Neural progenitor cell (in vitro differentiated cells): Measurements from ENCODE around the gene GOLGA8G.
"Not testable (repeated sequence)": the region's sequence is repeated elsewhere in the genome, so short reads cannot be mapped to it uniquely, and the experiment has no call there.

Source experiments
- CTCF ChIP-seq: fragments of 200-600 bp; sonication (generic); IDR thresholded peaks from 2 replicates; pipeline ENCODE4 v1.5.1; 2017; ENCODE audit warnings: antibody characterized with exemption, mild to moderate bottlenecking
- EZH2 ChIP-seq: fragments of 200-600 bp; sonication (generic); IDR thresholded peaks from 2 replicates; pipeline ENCODE4 v1.6.1; 2017; ENCODE audit warnings: antibody characterized with exemption, mild to moderate bottlenecking, moderate library complexity
- EZH2phosphoT487 ChIP-seq: fragments of 200-600 bp; sonication (generic); IDR thresholded peaks from 2 replicates; pipeline ENCODE4 v1.6.1; 2017; ENCODE audit warnings: antibody characterized with exemption

- not testable (repeated sequence) for TF ChIP-seq CTCF, EZH2, EZH2phosphoT487
Measured at GRCh38 chr15:28553268-28553667, 20.5 kb upstream of the GOLGA8G start, which contains the start of gene GOLGA6L25.
